HG02763 (cell line): ENCODE measurements around the gene IL6R.
"Not testable (repeated sequence)": the region's sequence is repeated elsewhere in the genome, so short reads cannot be mapped to it uniquely, and the experiment has no call there.

Experiments
- ATAC-seq: cut with Tn5 transposase; IDR thresholded peaks from one replicate; pipeline ENCODE4 v1.9.1; 2021; ENCODE audit warnings: mild to moderate bottlenecking, moderate library complexity; ENCODE audit not compliant: unreplicated experiment

Gene IL6R

DNA sequence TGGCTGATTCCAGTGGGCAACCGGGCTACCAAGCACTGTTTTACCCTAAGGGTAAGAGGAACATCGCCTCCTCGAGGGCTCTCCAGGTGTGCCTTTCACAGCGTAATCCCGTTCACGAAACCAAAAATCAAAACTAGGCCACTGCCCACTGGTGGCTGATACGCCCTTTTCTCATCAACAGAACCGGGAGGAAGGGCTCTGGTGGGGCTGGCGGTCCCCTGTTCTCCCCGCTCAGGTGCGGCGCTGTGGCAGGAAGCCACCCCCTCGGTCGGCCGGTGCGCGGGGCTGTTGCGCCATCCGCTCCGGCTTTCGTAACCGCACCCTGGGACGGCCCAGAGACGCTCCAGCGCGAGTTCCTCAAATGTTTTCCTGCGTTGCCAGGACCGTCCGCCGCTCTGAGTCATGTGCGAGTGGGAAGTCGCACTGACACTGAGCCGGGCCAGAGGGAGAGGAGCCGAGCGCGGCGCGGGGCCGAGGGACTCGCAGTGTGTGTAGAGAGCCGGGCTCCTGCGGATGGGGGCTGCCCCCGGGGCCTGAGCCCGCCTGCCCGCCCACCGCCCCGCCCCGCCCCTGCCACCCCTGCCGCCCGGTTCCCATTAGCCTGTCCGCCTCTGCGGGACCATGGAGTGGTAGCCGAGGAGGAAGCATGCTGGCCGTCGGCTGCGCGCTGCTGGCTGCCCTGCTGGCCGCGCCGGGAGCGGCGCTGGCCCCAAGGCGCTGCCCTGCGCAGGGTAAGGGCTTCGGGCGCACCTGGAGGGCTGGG is at the start of gene IL6R:
Gene IL6R, plus strand, starts transcription at position 360 of the 763 bp plus-strand sequence. Its CDS starts 287 bp downstream, at position 647.
- ATAC-seq: peak; percentile 41

DNA sequence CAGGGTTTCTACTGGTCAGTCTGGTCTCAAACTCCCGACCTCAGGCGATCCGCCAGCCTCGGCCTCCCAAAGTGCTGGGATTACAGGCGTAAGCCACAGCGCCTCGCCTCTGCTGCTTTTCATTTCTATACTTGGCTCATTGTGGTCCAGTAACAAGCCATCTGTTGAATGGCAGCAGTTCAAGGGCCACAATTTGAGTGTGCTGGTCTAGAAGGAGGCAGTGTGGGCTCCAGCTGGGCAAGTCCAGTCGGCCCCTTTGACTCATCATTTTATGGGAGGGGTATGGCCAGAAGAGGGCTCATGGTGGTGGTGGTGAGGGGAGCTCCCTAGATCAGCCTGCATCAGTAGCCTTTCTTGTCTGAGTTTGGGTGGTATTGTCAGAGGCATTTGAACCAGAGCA is 46.6 kb upstream of the IL6R start:
- no peak for ATAC-seq

DNA sequence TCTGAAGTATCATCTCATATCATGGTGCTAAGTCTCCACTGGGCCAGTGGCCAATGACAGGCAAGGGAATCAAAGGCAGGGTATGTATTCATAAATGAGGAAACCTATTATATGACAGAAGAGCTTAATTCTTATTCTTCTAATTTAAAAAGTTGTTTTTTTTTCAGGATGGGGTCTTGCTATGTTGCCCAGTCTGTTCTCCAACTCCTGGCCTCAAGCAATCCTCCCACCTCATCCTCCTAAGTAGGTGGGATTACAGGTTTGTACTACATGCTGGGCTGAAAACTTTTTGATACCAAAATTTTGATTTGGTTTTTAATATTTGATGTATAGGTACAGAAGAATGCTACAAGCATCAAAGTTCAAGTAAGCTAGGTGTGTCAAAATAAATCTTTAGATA is 44.9 kb upstream of the IL6R start:
- no peak for ATAC-seq

DNA sequence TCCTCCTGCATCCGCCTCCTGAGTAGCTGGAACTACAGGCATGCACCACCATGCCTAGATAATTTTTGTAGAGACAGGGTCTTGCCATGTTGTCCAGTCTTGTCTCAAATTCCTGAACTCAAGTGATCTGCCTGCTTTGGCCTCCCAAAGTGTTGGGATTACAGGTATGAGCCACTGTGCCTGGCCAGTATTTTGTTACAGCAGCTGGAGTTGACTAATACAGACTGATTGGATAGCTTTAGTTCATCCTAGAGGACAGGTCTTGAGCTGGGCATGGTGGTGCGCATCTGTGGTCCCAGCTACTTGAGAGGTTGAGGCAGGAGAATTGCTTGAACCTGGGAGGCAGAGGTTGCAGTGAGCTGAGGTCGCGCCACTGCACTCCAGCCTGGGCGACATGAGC is 44.3 kb upstream of the IL6R start:
- not testable (repeated sequence) for ATAC-seq

DNA sequence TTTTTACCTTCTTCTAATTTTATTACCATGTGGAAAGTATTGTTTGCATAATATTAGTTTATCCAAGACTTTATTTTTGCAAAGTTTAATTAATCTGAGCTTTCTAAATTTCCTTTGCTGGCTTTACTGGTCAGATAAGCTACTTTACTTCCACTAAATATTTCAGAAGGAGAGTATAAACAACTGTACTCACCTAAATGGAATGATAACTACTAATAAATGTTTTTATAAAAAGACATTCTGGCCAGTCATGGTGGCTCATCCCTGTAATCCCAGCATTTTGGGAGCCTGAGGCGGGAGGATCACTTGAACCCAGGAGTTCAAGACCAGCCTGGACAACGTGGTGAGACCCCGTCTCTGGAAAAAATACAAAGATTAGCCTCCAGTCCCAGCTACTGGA is 43.8 kb upstream of the IL6R start:
- no peak for ATAC-seq

DNA sequence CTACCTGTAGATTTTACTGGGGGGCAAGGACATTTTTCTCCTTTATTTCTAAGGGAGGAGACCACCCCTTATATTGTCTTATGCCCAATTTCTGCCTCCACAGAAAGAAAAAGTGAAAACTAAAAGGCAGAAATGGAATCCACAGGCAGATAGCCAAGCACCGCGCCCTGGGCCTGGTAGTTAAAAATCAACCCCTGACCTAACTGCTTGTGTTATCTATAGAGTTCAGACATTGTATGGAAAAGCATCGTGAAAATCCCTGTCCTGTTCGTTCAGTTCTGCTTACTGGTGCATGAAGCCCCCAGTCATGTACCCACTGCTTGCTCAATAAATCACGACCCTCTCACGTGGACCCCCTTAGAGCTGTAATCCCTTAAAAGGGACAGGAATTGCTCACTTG is 33.7 kb upstream of the IL6R start:
- no peak for ATAC-seq

DNA sequence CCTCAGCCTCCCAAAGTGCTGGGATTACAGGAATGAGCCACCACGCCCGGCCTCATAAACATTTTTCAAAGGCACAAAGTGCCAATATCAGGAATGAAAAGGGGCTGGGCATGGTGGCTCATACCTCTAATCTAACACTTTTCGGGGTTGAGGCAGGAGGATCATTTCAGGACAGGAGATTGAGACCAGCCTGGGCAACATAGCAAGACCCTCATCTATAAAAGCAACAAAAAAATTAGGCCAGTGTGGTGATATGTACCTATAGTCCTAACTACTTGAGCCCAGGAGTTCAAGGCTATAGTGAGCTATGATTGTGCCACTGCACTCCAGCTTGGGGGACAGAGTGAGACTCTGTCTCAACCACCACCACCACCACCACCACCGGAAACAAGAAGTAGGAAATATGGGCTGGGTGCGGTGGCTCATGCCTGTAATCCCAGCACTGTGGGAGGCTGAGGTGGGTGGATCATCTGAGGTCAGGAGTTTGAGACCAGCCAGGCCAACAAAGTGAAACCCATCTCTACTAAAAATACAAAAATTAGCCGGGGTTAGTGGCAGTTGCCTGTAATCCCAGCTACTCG is 31.3 kb upstream of the IL6R start:
- not testable (repeated sequence) for ATAC-seq

DNA sequence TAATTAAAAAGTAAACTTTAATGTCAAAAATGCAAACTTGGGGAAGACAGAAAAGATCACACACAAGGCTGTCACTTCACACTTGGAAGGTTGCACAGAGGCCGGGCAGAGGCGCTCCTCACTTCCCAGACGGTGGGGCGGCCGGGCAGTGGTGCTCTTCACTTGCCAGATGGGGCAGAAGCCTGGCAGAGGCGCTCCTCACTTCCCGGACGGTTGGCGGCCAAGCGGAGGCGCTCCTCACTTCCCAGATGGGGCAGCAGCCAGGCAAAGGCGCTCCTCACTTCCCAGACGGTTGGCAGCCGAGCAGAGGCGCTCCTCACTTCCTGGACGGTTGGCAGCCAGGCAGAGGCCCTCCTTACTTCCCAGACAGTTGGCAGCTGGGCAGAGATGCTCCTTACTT is 25.8 kb upstream of the IL6R start:
- no peak for ATAC-seq

DNA sequence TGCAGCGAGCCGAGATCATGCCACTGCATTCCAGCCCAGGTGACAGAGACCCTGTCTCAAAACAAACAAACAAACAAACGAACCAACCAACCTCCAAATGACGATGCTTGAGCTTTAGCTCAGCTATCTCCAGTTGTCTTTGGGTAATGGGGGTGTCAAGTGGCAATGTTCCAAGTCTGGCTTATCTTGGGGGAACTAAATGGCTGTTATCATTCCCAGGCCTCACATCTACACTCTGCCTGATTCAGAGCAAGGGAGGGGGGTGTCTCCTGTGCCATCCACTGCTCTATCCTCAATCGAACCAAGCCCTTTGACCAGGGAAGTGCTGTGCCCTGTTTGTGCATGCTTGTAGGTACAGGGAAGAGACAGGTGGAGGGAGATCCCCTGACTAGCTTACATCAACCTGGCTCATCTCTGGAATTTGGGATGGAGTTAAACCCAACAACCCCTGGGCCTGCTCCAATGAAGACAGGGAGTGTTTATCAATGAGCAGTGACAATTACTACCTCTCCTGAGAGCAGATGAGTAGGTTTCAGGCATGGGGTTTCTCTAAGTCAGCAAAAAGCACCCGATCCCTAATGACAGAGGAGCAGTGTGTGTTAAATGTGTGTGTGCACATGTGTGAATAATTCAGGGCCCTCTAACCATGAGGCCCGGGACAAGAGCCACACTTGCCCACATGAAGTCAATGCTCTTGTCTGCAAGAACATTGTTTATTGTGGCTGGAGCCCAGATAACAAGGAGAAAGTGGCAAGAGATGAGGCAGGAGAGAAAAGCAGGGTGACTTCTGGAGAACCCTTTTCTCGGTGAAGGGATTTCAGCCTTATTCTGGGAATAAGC is 20.3 kb upstream of the IL6R start:
- ATAC-seq: no peak

DNA sequence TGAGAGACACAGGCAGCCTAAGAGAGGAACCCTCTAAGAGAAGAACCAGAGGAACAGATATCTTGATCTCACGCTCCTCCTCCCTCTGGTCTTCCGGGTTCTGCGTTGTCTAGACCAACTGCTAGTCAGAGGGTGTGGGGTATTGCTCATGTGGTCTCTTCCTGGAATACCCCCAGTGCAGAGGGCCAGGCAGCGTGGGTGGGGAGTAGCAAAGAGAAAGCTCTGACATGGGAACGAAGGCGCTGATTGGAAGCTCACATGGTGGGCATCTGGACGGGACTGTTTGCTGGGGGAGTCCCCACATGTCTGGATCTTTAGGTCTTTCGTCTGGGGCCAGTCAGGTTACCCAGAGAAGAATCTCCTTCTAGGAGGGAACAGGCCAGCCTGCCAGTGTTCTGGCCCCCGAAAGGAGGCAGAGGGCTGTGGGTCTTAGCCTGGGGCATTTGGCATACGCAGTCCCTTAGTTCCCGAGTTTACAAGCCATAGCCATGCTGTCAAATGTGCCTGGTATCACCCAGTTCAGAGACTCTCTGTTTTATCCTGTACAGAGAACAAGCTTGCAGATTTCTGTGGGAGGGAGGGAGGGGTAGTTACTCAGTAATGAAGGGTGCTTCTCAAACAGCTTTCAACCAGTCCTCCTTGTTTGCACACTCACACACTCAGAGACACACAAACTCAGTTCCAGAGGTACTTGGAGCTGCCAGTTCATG is 18.3 kb upstream of the IL6R start:
- ATAC-seq: peak; percentile 79

DNA sequence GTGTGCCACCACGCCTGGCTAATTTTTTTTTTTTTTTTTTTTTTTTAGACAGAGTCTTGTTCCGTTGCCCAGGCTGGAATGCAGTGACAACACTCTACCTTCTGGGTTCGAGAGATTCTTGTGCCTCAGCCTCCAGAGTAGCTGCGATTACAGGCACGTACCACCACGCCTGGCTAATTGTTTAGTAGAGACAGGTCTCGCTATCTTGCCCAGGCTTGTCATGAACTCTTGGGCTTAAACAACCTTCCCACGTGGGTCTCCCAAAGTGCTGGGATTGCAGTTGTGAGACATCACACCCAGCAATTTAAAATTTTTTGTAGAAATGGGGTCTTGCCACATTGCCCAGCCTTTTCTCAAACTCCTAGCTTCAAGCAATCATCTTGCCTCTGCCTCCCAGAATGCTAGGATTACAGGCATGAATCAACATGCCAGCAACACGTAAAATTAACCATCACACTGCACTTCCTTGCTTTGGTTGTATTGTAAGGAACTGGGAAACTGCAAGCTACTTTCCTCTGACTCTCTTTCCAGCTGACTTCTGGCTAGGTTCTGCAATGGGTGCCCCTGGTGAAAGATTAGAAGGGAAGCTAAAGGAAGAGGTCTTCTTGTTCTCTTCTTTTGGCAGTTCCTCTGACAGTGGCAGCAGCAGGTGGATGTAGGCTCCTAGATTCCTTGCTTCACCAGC is 13.9 kb upstream of the IL6R start:
- no peak for ATAC-seq

DNA sequence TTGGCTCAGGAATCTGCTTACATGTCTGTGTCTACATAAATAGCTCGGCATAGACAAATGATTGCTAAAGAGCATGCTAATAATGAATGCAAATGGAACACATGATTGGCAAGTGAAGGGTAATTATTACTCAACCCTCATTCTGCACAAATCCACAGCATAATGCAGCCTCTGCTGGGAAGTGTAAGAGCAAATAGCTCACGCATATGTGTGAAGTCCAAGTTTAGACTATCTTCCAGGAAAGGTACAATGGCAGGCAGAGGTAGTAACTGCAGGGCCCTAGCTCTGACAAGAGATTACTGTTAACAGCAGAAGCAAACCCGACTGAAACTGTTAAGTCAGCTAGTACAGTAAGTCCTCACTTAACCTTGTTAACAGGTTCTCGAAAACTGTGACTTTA is 7.0 kb upstream of the IL6R start:
- ATAC-seq: no peak

DNA sequence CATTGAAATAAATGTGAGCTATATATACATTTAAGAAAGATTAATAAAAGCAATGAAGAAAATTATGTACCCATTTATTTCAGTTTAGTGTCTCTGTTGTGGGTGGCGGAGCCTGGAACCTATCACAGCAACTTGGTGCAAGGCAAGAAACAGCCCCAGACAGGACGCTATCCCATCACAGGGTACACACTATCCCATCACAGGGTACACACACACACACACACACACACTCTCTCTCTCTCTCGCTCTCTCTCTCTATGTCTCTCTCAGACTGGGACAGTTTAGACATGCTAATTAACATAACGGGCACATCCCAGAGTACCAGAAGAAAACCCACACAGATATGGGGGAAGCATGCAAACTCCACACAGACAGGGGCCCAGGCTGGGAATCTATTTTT is 6.5 kb upstream of the IL6R start:
- ATAC-seq: no peak

DNA sequence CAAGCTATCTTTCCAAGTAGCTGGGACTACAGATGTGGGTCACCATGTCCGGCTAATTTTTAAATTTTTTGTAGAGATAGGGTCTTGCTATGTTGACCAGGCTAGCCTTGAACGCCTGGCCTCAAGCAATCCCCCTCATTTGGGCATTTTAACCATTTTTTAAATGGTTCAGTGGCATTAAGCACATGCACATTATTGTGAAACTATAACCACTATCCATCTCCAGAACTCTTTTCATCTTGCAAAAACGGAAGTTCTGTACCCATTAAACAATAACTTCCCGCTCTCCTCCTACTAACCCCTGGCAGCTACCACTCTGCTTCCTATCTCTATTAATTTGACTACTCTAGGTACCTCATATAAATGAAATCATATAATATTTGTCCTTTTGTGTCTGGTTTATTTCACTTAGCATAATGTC is 4.8 kb upstream of the IL6R start:
- ATAC-seq: no peak

DNA sequence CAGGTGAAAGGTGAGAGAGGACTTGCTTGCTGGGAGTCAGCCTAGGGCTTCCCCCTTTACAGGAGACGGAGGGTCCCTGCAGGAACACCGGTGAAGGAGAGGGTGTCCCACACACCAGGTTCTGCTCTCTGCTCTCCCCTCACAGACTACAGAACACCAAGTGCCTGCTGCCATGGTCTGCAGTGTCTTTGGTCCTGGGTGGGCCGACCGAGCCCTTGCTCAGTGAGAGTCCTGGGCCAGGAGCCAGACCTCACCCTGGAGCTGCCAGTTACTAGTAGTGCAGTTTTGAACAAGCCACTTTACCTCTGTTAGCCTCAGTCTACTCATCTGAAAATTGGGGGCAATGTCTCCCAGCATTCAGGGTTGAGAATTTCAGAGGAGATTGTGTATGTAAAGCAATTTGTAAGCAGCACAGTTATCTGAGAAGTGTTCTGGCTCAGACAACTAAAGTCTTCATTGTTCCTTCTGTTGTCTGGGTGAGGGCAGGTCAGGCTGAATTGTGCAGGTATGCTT is 2.7 kb upstream of the IL6R start:
- no peak for ATAC-seq

DNA sequence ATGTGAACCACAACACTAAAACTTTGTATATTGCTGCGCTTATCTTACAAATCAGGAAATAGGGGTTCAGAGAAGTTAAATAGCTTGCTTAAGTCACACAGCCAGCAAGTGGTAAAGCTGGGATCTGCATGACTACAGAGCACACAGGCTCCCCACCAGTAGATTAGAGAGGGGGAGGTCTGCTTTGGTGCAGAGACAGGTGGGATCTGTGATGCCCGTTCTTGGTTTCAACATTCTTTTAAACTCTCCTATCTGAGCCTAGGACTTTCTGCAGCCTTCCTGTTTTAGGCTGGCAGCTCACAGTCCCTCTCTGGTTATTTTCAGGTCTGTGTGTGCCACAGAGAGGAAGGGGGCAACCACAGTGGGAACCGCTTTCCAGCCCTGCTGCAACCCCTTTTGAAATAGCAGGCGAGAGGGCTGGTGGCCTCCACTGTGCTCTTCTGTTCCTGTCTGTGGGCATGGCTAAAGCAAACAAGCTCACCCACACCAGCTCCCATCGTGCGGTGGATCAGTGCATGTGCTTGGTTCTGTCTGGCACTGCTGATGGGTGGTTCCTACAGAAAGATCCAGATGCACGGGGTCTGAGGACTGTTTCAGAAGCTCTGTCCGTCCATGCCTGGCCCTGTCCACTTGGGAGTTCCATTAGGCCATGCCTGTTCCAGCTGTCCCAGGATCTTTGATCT is 1.7 kb upstream of the IL6R start:
- ATAC-seq: no peak

DNA sequence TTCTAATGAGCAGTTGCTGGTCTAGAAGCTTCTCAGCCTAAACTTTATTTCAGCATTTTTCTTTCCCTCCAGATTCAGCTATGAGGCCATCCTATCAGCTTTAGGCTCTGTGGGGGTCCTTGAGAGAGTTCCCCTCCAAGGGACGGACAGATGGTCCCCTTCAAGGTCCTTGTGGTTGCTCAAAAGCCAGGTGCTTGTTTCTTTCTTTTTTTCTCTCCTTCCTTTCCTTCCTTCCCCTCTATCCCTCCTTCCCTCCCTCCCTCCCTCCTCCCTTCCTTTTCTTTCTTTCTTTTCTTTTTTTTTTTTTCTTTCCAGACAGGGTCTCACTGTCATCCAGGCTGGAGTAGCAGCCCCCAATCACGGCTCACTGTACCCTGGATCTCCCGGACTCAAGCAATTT is 1.2 kb upstream of the IL6R start:
- no peak for ATAC-seq

DNA sequence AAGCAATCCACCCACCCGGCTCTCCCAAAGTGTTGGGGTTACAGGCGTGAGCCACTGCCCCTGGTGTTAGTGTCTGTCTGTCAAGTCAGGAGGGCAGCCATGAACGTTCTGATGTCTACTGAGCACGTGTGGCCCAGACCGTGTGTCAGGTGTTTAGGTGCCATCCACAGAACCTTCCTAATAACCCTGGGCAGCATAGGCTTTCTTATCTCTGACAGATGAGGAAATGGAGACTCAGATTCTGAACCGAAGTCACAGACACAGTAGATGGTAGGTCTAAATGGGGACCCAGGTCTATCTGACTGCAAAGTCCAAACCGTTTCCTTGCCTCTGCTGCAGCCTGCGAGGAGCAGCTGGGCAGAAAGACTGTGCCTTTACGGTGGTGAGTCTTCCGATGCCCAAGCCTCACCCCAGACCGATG is 622 bp upstream of the IL6R start:
- ATAC-seq: peak; percentile 2

DNA sequence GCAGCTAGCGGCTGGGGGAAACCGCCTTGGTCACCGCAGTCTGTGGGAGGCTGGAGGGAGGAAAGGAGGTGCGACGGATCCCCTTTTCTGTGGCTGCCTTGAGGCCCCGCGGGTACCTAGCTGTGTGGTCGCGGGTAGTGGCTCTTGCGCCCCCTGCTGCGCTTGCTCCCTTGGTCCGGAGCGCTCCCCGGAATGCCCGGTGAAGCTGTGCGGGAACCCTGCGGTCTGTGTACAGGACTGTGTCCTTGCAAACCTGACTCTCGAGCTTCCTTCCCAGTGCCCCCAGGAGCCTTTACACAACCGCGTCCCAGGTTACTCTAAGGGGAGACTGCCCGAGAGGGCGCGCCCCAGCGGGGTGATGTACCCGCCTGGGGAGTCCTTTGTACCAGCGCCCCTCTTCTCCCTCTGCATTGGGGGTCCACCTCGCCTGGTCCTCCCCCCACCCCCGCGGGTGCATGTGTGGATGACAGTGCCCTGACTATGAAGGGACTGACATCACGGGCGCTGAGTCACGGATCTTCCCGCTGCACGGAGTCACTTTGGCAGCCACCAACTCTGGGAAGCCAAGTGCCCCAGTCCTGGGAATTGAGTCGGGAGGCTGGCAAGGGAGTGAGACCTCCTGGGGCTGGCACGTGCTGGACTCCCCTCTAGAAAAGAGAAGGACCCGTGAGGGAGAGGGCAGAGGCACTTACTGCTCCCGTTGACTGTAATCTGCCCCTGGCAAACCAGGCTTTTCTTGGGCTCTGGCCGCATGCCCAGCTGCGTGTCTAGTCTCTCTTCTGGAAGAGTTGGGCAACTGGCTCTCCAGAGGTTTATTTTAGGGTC is 816 bp downstream of the IL6R start:
- peak; percentile 9 for ATAC-seq
